ENCODE results near the gene EVL.

Gene EVL

DNA sequence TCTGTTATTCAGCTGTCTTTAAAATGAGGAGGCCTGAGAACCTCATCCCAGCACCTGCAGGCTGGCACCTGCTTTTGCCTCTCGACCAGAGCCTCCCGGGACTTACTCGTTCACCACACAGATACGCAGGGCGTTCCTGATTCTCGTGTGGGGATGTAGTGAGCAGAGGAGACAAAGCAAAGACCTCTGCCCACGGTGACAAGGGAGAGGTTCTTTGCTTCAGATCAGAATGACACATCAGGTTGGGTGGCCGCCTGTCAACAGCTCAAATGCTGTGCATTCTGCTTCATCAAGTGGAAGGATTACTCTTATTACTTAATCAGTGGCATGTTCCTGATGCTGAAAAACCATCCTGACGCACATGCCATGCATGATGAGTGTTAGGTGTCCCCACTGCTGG lies 69.9 kb downstream of the EVL start:
- Mint-ChIP-seq H3K27ac (peak overlapping the region; percentile 83), H3K9me3 (no peaks in the 10 kb centered on the region), H3K4me3 (no peak overlapping the region), H3K27me3 (no peaks in the 10 kb centered on the region), H3K4me1 (peaks cover 22 to 41% of the 10 kb centered on the region in 2 donors), H3K36me3 (peaks cover 60 to 70% of the 10 kb centered on the region in 2 donors)
- ATAC-seq (replicated peaks) (no peak), DNase-seq (no peak)

DNA sequence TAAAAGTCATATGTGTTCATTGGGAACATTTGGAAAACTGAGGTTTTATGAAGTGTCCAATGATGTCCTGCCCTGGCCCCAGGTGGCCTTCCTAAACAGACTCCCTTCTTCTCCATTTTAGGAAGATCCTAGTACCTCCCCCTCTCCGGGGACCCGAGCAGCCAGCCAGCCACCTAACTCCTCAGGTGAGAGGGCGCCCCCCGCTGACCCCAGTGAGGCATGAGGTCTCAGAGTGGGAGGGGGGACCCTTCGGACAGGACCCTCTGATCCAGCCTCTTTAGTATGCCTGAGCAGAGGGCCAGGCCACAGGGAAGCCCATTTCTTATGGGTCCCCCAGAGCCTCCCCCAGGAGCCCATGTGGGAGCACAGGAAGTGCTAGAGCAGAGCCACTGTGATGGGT lies 70.6 kb downstream of the EVL start:
- Mint-ChIP-seq H3K4me1 (peaks cover 22 to 41% of the 10 kb centered on the region in 2 donors), H3K4me3 (no peak overlapping the region), H3K27me3 (no peaks in the 10 kb centered on the region), H3K9me3 (no peaks in the 10 kb centered on the region), H3K36me3 (peaks cover 53 to 63% of the 10 kb centered on the region in 2 donors), H3K27ac (peak overlapping the region; percentile 83)
- DNase-seq (no peak), ATAC-seq (replicated peaks) (no peak)

DNA sequence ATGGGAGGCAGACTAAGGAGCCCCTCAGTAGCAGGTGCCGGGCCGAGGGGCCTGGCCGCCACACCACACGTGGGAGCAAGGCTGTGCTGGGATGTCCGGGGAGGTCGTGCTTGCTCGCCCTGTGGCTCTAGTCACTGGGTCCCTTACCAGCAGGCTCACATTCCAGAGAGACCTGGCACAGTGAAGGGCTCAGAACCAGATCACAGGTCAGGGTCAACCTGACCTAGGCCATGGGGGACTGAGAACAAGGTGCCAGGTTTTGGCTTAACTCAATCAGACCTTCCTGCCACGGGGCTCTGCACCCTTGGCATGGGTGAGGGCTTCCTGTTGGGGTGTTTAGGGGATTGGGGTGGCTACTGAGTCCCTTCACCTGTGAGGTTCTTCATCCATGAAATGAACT lies 72.0 kb downstream of the EVL start:
- Mint-ChIP-seq H3K27me3 (no peaks in the 10 kb centered on the region), H3K36me3 (peaks cover 54 to 61% of the 10 kb centered on the region in 2 donors), H3K4me1 (peaks cover 20 to 36% of the 10 kb centered on the region in 2 donors), H3K4me3 (no peak overlapping the region), H3K27ac (peak overlapping the region; percentile 31), H3K9me3 (no peaks in the 10 kb centered on the region)
- ATAC-seq (replicated peaks) (no peak), DNase-seq (no peak)

DNA sequence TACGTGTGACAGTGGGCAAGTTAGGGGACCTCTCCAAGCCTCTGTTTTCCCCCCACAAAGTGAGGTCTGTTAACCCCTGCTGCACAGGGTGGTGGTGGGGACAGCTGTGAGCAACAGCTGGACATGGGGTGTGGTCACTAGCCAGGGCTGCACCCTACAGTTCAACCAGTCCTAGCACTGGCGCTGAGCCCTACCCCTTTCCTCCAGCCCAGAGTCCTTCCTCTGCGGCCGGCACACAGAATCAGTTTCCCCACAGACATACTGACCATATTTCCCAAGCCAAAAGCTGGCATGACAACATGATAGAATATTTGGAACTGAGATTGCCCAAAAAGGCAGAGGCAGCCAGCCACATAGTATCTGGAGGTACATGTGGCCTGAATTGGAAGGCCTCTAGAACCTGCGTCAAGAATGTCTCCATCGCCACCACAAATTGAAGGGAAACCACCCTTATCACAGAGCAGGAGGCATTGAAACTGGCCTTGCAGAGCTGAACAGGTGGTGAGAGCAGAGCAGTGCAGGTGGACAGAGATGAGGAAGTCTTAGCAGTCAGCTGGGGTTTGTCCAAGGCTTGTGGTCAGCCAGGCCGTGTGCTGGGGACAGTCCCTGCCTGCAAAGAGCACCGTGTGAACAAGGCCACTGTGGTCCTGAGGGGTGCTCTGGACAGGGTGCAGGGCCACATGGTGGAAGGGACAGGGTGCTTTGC lies 73.0 kb downstream of the EVL start:
- peak; percentile 92 to 94 for ATAC-seq (replicated peaks)
- Mint-ChIP-seq H3K9me3 (no peaks in the 10 kb centered on the region), H3K4me3 (peak overlapping the region; percentile 10 to 47), H3K36me3 (peaks cover 47 to 64% of the 10 kb centered on the region in 2 donors), H3K27me3 (no peaks in the 10 kb centered on the region), H3K27ac (peak overlapping the region; percentile 86), H3K4me1 (peaks cover 20 to 35% of the 10 kb centered on the region in 2 donors)
- DNase-seq, result peak; percentile 54

DNA sequence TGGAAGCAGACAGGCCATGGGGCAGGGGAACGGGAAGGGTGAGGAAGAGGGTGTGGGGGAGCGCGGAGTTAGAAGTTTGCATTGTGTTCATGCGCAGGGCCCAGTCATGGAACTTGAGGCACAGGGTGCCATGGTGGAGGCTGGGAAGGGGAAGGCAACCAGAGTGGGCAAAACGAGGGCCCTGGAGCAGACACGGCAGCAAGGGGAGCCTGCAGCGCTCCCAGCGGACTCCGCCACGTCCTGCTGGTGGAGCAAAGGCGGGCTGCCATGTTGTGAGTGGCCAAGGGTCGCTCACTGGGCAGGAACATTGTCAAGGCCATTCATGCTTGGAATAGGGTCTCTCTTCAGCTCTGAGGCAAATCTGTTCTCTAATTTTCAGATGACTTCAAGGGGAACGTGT lies 73.7 kb downstream of the EVL start:
- H3K4me1 Mint-ChIP-seq, result peaks cover 16 to 29% of the 10 kb centered on the region in 2 donors
- ATAC-seq (replicated peaks) (no peak), DNase-seq (no peak)
- peaks cover 44 to 60% of the 10 kb centered on the region in 2 donors for H3K36me3 Mint-ChIP-seq
- H3K4me3 Mint-ChIP-seq, result peak overlapping the region in 1 of 2 donors; percentile 10
- H3K9me3 Mint-ChIP-seq, result no peaks in the 10 kb centered on the region
- peak overlapping the region; percentile 86 for H3K27ac Mint-ChIP-seq
- H3K27me3 Mint-ChIP-seq, result no peaks in the 10 kb centered on the region

DNA sequence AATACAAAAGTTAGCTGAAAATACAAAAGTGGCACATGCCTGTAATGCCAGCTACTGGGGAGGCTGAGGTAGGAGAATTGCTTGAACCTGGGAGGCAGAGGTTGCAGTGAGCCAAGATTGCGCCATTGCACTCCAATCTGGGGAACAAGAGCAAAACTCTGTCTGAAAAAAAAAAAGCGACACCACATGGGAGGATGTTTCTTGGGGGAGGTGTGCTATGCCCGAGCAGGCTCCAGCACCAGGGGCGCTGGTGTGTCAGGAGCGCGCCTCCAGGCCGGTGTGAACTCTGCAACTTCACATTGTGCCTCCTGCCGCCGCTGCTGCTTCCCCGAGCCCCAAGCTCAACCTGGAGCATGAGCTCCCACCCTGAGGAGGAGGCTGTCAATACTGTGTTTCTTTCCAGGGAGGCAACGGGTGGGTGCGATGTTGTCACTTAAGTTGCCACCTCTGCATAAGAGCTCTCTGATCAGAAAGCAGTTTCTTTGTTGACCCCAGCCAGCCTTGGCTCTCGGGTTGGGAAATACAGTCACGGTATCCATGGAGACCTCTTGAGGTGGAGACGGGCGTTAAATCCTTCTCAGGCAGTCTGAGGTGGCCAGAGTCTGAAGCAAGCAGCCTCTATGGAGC lies 75.3 kb downstream of the EVL start:
- Mint-ChIP-seq H3K27ac (no peak overlapping the region), H3K9me3 (no peaks in the 10 kb centered on the region), H3K4me1 (peaks cover 15 to 30% of the 10 kb centered on the region in 2 donors), H3K36me3 (peaks cover 37 to 48% of the 10 kb centered on the region in 2 donors), H3K27me3 (no peaks in the 10 kb centered on the region), H3K4me3 (no peak overlapping the region)
- DNase-seq, result no peak
- ATAC-seq (replicated peaks), result no peak

DNA sequence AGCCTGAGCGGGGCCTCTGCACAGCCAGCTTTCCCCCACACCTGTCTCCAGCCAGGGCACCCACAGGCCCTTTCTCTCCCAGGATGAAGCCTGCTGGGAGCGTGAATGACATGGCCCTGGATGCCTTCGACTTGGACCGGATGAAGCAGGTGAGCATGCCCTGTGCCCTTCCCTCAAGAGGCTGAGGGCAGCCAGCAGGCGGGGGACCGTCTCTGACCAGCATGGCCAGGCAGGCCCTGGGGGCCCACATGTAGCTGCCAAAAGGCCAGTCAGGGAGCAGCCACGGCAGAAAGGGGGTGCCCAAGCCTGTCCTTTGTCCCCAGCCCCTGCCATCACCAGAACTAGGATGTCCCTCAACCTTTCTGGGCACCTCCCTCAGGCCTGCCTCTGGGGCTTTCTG lies 75.9 kb downstream of the EVL start:
- Mint-ChIP-seq H3K4me1 (peaks cover 18 to 35% of the 10 kb centered on the region in 2 donors), H3K36me3 (peaks cover 35 to 46% of the 10 kb centered on the region in 2 donors), H3K27me3 (no peaks in the 10 kb centered on the region), H3K27ac (no peak overlapping the region), H3K4me3 (no peak overlapping the region), H3K9me3 (no peaks in the 10 kb centered on the region)
- ATAC-seq (replicated peaks), result no peak
- no peak for DNase-seq

DNA sequence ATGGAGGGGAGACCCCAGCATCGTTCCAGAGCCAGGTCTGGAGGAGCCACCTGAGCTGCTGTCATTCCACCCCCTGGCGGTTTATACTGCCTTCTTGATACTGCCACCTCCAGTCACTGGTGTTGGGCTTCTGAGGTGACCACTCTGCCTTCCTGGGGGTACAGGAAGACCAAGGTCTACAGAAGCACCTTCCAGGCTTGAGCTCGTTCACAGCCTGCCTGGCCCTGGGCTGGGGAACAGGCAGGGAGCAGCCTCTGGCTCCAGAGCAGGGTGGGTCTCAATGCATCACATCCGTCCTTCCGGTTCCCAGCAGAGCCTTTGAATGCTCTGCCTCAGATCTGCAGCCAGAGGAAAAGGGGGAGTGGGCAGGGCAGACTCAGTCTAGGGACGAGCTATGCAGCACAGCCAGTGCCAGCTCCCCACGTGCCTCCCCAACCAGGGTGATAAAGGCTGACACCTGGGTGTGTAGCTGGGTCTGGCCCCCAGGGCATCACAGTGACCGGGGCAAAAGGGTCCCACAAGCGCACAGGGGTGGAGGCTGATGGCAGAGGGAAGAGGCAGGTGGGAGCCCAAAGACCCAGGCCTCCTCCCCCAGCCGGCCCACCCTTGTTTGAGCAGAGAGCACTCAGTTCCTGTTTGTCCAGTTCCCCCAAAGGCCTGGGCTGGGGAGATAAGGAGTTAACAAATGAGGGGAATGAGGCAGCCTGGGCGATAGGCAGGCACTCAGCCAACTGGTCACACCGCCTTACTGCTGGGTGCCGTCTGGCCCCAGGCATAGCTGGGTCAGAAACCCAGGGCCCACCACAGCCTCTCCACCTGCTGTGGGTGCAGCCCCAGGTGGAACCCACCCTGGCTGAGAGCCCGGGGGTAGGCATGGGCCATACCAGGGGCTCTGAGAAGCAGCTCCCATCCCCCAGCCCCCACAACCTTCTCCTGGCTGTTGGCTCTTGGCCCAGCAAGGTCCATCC lies 77.1 kb downstream of the EVL start:
- H3K27ac Mint-ChIP-seq, result peak overlapping the region; percentile 14
- H3K9me3 Mint-ChIP-seq, result no peaks in the 10 kb centered on the region
- no peak overlapping the region for H3K4me3 Mint-ChIP-seq
- H3K4me1 Mint-ChIP-seq, result peaks cover 23 to 42% of the 10 kb centered on the region in 2 donors
- H3K36me3 Mint-ChIP-seq, result peaks cover 34 to 38% of the 10 kb centered on the region in 2 donors
- H3K27me3 Mint-ChIP-seq, result no peaks in the 10 kb centered on the region
- ATAC-seq (replicated peaks) (no peak), DNase-seq (no peak)

DNA sequence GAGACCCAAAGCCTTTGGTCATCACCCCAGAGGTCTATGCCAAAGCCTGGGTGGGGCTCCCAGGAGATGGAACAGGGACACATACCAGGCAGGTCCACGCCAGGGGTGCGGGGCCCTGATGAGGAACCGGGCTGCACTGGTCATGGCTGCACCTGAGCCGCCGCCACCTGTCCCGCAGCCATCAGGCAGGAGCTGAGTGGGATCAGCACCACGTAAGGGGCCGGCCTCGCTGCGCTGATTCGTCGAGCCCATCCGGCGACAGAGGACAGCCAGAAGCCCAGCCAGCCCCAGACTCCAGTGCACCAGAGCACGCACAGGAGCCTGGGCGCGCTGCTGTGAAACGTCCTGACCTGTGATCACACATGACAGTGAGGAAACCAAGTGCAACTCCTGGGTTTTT lies 78.3 kb downstream of the EVL start:
- Mint-ChIP-seq H3K4me1 (peaks cover 30 to 42% of the 10 kb centered on the region in 2 donors), H3K27me3 (no peaks in the 10 kb centered on the region), H3K36me3 (peaks cover 23 to 33% of the 10 kb centered on the region in 2 donors), H3K9me3 (no peaks in the 10 kb centered on the region), H3K27ac (no peak overlapping the region), H3K4me3 (no peak overlapping the region)
- ATAC-seq (replicated peaks), result no peak
- DNase-seq, result no peak

DNA sequence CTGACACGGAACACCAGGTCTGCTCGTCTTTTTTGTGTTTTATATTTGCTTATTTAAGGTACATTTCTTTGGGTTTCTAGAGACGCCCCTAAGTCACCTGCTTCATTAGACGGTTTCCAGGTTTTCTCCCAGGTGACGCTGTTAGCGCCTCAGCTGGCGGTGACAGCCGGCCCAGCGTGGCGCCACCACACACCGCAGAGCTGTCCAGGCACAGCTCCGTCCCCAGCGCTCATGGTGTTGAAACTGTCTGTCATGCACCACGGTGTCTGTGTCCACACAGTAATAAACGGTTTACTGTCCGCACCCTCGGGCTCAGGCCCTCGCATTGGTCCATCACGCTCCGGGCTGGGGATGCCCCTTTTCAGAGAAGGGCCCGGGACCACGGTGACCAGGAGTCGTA lies 78.7 kb downstream of the EVL start:
- no peak for DNase-seq
- no peak for ATAC-seq (replicated peaks)
- Mint-ChIP-seq H3K36me3 (peaks cover 19 to 33% of the 10 kb centered on the region in 2 donors), H3K27me3 (no peaks in the 10 kb centered on the region), H3K4me1 (peaks cover 29 to 42% of the 10 kb centered on the region in 2 donors), H3K9me3 (no peaks in the 10 kb centered on the region), H3K27ac (no peak overlapping the region), H3K4me3 (no peak overlapping the region)

DNA sequence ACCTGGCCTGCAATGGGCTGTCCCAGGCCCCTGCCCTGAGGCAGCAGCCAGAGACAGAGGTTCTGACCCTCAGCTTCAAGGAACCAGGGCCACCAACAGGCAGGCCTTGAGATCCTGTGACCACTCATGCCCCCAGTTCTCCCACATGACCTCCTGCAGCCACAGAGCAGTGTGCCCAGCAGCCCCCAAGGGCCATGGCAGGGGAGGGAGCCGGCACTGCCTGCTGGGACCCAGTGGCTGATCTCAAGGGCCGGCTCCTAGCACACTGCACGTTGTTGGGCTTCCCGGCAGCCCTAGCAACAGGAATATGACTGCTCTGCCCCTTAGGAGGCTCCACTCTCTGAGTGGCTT lies 79.4 kb downstream of the EVL start:
- ATAC-seq (replicated peaks) (no peak), DNase-seq (no peak)
- Mint-ChIP-seq H3K27ac (no peak overlapping the region), H3K4me1 (peaks cover 25 to 37% of the 10 kb centered on the region in 2 donors), H3K4me3 (no peak overlapping the region), H3K9me3 (no peaks in the 10 kb centered on the region), H3K27me3 (no peaks in the 10 kb centered on the region), H3K36me3 (peaks cover 17 to 28% of the 10 kb centered on the region in 2 donors)

DNA sequence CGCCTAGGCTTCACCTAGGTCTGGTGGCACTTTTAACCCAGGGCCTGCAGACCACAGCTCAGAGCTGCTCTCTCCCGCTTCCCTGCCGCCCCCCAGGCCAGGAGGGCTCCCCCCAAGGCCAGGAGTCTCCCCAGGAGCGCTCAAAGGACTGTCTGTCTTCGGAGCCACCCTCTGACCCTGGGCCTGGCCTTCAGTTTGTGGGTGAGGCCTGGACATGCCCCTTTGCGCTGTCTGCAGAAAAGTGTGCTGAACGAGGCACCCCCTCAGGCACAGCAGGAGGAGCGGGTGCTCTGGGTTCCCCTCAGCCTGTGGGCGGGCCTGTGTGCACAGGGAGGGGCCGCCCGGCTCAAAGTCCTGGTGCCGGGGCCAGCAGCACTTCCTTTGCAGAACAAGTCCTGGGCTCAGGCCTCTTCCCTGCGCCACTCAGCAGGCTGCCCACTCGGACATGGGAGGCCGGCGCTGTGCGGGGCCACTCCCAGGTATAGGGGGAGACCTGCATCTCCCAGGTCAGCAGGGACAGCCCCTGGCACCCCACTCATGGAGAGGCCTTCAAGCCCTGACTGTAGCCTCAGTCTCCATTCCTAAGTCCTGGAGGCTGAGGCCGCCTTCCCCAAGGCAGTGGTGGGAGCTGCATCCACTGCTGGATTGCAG lies 79.9 kb downstream of the EVL start:
- Mint-ChIP-seq H3K27me3 (no peaks in the 10 kb centered on the region), H3K36me3 (peaks cover 14 to 27% of the 10 kb centered on the region in 2 donors), H3K4me3 (no peak overlapping the region), H3K4me1 (peaks cover 23 to 35% of the 10 kb centered on the region in 2 donors), H3K9me3 (no peaks in the 10 kb centered on the region), H3K27ac (no peak overlapping the region)
- ATAC-seq (replicated peaks), result no peak
- no peak for DNase-seq

DNA sequence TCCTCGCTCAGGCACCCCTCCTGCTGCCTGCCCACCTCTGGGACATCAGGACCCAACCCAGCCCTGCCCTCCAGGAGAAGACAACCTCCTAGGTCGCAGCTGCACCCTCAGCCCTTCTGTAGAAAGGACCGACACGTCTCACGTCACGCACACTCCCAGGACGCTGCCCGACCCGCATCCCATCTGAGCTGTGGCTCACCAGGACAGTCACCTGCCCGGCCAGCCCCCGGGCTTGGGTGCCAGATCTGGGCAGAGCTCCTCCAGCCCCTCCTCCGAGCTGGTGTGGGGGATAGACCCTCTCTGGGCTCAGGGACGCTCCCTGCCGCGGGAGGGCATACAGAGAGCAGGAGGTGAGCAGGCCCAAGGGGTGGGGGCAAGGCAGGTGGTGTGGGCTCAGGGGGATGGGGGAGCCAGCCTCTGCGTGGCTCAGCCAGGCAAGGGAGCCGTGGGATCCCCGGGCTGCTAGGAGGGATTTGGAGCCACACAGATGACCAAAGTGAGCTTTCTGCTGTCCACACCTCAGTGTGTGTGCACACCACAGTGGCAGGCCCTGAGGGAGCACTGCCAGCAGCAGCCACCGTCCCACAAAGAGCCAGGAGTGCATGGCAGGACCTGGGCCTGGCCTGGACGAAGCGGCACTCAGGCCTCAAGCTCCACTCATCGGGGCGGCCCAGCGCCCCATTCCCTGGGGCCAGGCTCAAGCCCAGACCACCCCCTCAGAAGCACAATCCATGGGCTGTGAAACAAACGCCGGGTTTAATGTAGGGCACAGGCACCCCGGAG lies 80.7 kb downstream of the EVL start:
- Mint-ChIP-seq H3K4me3 (no peak overlapping the region), H3K36me3 (peaks cover 14 to 27% of the 10 kb centered on the region in 2 donors), H3K27me3 (no peaks in the 10 kb centered on the region), H3K27ac (peak overlapping the region; percentile 68), H3K9me3 (no peaks in the 10 kb centered on the region), H3K4me1 (peaks cover 23 to 35% of the 10 kb centered on the region in 2 donors)
- no peak for DNase-seq
- no peak for ATAC-seq (replicated peaks)

All from stimulated activated naive B cell treated with anti-CD40 and anti-IgM and Interleukin-4, amounts not matched to agents 10 μg/mL and 1 μg/mL and 100 μg/mL, for 72 hours (primary cell).